HG02885 (cell line): ENCODE results near the gene RNF180.
"Not testable (repeated sequence)": the region's sequence is repeated elsewhere in the genome, so short reads cannot be mapped to it uniquely, and the experiment has no call there.

Experiments
- ATAC-seq: cut with Tn5 transposase; IDR thresholded peaks from one replicate; pipeline ENCODE4 v1.9.1; 2021; ENCODE audit warnings: mild to moderate bottlenecking; ENCODE audit not compliant: unreplicated experiment, poor library complexity

RNF180 gene

GRCh38 chr5:64229163-64229774 is 63.6 kb downstream of the RNF180 start:
- peak; percentile 82 for ATAC-seq

GRCh38 chr5:64260756-64261155 is 95.1 kb downstream of the RNF180 start:
- ATAC-seq = no peak

GRCh38 chr5:64269164-64269563 is 103.5 kb downstream of the RNF180 start:
- ATAC-seq = no peak

GRCh38 chr5:64273276-64273675 is 107.6 kb downstream of the RNF180 start:
- ATAC-seq = no peak

GRCh38 chr5:64285188-64286130 is 119.8 kb downstream of the RNF180 start:
- no peak for ATAC-seq

GRCh38 chr5:64286381-64286780 is 120.7 kb downstream of the RNF180 start:
- no peak for ATAC-seq

GRCh38 chr5:64288496-64288895 is 122.9 kb downstream of the RNF180 start:
- ATAC-seq = not testable (repeated sequence)

- ATAC-seq = no peak
Observed at GRCh38 chr5:64292611-64293215, 127.1 kb downstream of the RNF180 start.

- no peak for ATAC-seq
Observed at GRCh38 chr5:64295101-64295500, 129.5 kb downstream of the RNF180 start.

- no peak for ATAC-seq
Observed at GRCh38 chr5:64298586-64298985, 132.9 kb downstream of the RNF180 start.

GRCh38 chr5:64299805-64300204 is 134.2 kb downstream of the RNF180 start:
- ATAC-seq = no peak

- ATAC-seq = no peak
Observed at GRCh38 chr5:64301566-64301965, 135.9 kb downstream of the RNF180 start.

GRCh38 chr5:64308135-64308534 is 142.5 kb downstream of the RNF180 start:
- ATAC-seq = no peak

- no peak for ATAC-seq
Observed at GRCh38 chr5:64312491-64312890, 146.8 kb downstream of the RNF180 start.

- no peak for ATAC-seq
Observed at GRCh38 chr5:64315778-64316177, 150.1 kb downstream of the RNF180 start.

GRCh38 chr5:64318175-64318574 is 152.5 kb downstream of the RNF180 start:
- ATAC-seq = no peak

GRCh38 chr5:64323591-64323990 is 157.9 kb downstream of the RNF180 start:
- no peak for ATAC-seq

- ATAC-seq = no peak
Observed at GRCh38 chr5:64330728-64331231, 165.1 kb downstream of the RNF180 start.

- no peak for ATAC-seq
Observed at GRCh38 chr5:64331597-64332277, 166.1 kb downstream of the RNF180 start.

- no peak for ATAC-seq
Observed at GRCh38 chr5:64333886-64334285, 168.2 kb downstream of the RNF180 start.
